Astrocyte of the spinal cord (primary cell): Measurements from ENCODE around the gene NYNRIN.

Experiments used
- DNase-seq: peaks from one replicate; pipeline ENCODE4 v3.0.0; 2011; ENCODE audit warnings: low read depth, low spot score
- H3K4me3 ChIP-seq: 2 replicates; pipeline ENCODE4 v1.5.1; 2011; ENCODE audit warnings: low read depth, mild to moderate bottlenecking, low read length, moderate library complexity
- in situ Hi-C: cut with HindIII; loops from 2 replicates; pipeline ENCODE4 v1.10.0; 2017; ENCODE audit warnings: low sequenced_read_pairs
- TF ChIP-seq, protein P1 (sequence below): IDR thresholded peaks from 2 replicates; pipeline ENCODE4 v1.5.1; 2012; ENCODE audit warnings: low read depth, mild to moderate bottlenecking, low read length, inconsistent platforms

The NYNRIN gene

GRCh38 chr14:24392325-24393091 lies 6.3 kb upstream of the NYNRIN start:
- TF ChIP-seq, protein P1, sequence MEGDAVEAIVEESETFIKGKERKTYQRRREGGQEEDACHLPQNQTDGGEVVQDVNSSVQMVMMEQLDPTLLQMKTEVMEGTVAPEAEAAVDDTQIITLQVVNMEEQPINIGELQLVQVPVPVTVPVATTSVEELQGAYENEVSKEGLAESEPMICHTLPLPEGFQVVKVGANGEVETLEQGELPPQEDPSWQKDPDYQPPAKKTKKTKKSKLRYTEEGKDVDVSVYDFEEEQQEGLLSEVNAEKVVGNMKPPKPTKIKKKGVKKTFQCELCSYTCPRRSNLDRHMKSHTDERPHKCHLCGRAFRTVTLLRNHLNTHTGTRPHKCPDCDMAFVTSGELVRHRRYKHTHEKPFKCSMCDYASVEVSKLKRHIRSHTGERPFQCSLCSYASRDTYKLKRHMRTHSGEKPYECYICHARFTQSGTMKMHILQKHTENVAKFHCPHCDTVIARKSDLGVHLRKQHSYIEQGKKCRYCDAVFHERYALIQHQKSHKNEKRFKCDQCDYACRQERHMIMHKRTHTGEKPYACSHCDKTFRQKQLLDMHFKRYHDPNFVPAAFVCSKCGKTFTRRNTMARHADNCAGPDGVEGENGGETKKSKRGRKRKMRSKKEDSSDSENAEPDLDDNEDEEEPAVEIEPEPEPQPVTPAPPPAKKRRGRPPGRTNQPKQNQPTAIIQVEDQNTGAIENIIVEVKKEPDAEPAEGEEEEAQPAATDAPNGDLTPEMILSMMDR = peak; percentile 33
- H3K4me3 ChIP-seq = no peak overlapping the region
- DNase-seq = peak; percentile 65
- in situ Hi-C loops = no loop called here

DNA sequence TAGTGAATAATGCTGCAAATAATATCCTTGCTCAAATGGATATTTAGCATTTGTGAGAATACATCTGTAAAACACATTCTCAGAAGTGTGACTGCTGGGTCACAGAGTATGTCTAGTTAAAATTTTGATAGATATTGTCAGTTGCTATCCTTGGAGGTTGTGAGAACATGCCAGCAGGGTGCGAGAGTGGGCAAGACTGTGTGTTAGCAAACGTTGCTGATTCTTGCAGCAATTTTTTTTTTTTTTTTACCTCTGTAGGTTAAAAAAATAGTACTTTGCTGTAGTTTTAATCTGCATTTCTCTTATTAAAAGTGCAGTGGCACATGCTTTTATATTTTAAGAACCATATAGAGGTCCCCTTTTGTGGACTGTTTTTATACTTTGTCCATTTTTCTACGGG lies 4.5 kb upstream of the NYNRIN start:
- DNase-seq = no peak
- H3K4me3 ChIP-seq = no peak overlapping the region
- TF ChIP-seq, protein P1 = no peak
- in situ Hi-C loops = no loop called here

DNA sequence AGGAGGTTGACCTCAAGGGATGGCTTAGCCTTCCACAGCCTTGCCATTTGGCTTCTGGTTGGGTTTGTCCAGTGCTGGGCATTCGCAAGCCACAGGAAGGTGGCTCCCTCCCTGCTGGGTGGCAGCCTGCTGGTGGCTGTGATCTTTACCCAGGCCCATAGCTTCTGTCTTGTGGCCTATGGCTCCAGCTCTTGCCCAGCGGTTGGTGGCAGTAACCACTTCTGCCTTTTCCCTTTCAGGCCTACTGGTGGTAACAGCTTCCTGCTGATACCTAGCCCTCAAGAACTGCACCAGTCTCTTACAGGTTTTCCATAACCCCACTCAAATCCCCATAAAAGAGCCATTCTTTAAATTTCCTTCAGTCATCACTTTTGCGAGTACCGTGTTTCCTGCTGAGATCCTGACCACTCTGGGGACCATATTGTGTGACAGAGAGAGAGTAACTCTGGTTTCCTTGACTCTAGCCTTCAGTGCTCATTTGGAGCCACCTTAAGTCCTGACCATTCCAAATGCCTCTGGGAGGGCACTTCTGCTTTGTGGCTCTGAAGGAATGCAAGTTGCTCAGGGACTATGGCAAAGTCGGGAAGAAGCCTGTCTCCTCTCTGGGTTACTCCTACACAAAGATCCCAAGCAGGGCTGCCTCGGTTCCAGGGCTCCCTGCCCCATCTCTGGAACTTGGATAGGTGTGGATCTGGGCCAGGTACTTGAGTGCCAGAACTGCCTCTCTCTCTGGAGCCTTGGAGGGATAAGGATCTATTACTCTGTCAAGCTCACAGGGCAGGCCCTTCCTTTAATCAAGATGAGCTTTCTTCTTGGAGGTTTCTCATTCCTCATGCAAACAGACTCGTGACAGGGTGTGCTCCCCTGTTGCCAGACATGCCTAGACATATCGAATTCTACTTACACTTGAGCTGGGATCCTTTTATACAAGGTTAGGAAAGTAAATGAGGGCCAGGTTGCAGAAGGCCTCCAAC lies 2.9 kb upstream of the NYNRIN start:
- no peak overlapping the region for H3K4me3 ChIP-seq
- in situ Hi-C loops = no loop called here
- DNase-seq = no peak
- TF ChIP-seq, protein P1 = no peak

GRCh38 chr14:24397639-24398292 lies 1.0 kb upstream of the NYNRIN start:
- in situ Hi-C loops = no loop called here
- no peak for DNase-seq
- TF ChIP-seq, protein P1 = no peak
- no peak overlapping the region for H3K4me3 ChIP-seq

GRCh38 chr14:24398293-24398652 lies 530 bp upstream of the NYNRIN start:
- TF ChIP-seq, protein P1 = no peak
- peak overlapping the region; percentile 60 for H3K4me3 ChIP-seq
- DNase-seq = peak; percentile 24
- in situ Hi-C loops = no loop called here

DNA sequence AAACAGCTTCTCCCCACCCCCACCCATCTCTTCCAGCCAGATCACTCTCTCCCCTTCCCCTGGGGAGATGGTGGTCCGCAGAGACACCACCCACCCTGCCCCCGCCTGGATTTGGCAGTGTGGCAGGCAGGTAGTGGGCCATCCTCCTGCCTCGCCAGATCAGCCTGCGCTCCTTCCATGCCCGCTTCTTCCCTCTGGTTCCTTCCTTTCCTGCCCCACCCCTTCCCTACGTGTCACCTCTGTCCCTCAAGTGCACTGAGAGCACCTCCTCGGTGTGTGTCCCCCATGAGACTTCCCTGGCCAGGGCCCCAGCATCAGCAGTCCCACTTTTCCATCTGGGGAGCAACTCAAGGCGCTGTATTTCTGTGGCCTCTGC lies 632 bp downstream of the NYNRIN start:
- H3K4me3 ChIP-seq = peak overlapping the region; percentile 60
- TF ChIP-seq, protein P1 = no peak
- in situ Hi-C loops = no loop called here

More for the DNA sequence above, 632 bp downstream of the NYNRIN start:
- DNase-seq = no peak
